ENCODE measurements around the gene FIP1L1. TPM values are rescaled to one million over a fixed set of nuclear protein-coding genes. Genes with fewer than 3 reads are reported as not detected.
A peak's percentile ranks its signal among the peaks of the same experiment; 100 is the strongest.

FIP1L1 gene
- total and polyA plus RNA-seq, 9 of the 15 experiments (the other 6 are each of a cell fraction or from before 2014, with no cell fraction given), result 34.6 to 137 (median 72.0) TPM

DNA sequence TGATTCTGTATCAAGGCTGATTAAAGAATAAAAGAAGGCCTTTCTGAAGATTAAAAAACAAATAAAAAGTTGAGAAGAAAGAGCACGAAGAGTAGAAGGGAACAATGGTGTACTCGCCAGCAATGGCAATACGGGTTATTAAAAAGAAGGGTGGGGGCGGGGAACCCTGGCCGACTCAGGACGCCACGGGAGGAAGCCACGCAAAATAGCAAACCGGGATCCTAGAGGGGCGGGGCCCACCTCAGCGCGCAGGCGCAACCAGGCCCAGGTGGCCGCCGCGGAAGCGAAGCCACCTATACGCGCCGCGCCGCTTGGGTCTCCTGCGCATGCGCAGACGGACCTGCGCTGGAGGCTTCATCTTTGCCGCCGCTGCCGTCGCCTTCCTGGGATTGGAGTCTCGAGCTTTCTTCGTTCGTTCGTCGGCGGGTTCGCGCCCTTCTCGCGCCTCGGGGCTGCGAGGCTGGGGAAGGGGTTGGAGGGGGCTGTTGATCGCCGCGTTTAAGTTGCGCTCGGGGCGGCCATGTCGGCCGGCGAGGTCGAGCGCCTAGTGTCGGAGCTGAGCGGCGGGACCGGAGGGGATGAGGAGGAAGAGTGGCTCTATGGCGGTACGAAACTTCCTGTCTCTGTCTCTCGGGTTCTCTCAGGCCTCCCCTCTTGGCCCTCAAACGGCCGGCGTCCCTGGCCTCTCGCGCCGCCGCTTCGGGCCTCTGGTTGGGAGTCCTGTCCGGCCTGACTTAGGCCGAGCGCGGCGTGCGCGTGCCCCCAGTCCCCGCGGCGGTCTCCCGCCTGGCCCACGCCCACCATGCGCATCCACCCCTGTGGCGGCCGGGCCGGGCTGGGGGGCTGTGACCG, at the start of gene FIP1L1 (continued):
- TF ChIP-seq NCOR1 (IDR thresholded peaks at IDR 0.05) (no peak), CBFB (CRISPR knock-in tag; IDR thresholded peaks at IDR 0.05) (peak; percentile 52; the same call in 1 of the 2 replicates), FOXP1 (CRISPR knock-in tag; IDR thresholded peaks at IDR 0.05) (peak; percentile 91), NRF1 (conservative IDR thresholded peaks at IDR 0.05 in 1 of 2, IDR thresholded peaks at IDR 0.05 in 1 of 2) (peak; percentile 100), CHCHD3 (CRISPR knock-in tag; IDR thresholded peaks at IDR 0.05) (no peak), BRCA1 (IDR thresholded peaks at IDR 0.05) (no peak), BRCA1 (CRISPR knock-in tag; IDR thresholded peaks at IDR 0.05) (no peak), PHF21A (IDR thresholded peaks at IDR 0.05; ENCODE audit: borderline replicate concordance, low read depth) (no peak), CBX3 (IDR thresholded peaks at IDR 0.05; ENCODE audit: borderline replicate concordance in 1 of 2, low read length in 2 of 2) (0 out of 3 replicates have a peak, but pooled peaks of 1 of the 2 experiments have one; percentile 18), HSF4 (CRISPR knock-in tag; IDR thresholded peaks at IDR 0.05; ENCODE audit: borderline replicate concordance) (no peak), ZNF316 (IDR thresholded peaks at IDR 0.05) (no peak), FOS (IDR thresholded peaks at IDR 0.05; ENCODE audit: extremely low read depth, insufficient read length) (no peak), MYC (IDR thresholded peaks at IDR 0.05; ENCODE audit: low read depth, low read length) (no peak), MYC (CRISPR knock-in tag; IDR thresholded peaks at IDR 0.05; ENCODE audit: borderline replicate concordance, low read depth) (peak; percentile 82; the same call in 1 of the 2 replicates), TBP (optimal IDR thresholded peaks at IDR 0.05; ENCODE audit: low read depth, low read length) (peak; percentile 70), ERF (CRISPR knock-in tag; IDR thresholded peaks at IDR 0.05) (no peak), FUS (optimal IDR thresholded peaks at IDR 0.05; ENCODE audit: low read depth, low read length) (peak; percentile 16), SMARCB1 (IDR thresholded peaks at IDR 0.05; ENCODE audit: insufficient read length, low read depth) (no peak), NR2C1 (IDR thresholded peaks at IDR 0.05) (no peak), NR2C1 (tag; IDR thresholded peaks at IDR 0.05) (no peak), SRF (CRISPR knock-in tag; IDR thresholded peaks at IDR 0.05) (peak in 1 of 2 experiments; percentile 31; a peak in 1 of 4 replicates), HNRNPK (IDR thresholded peaks at IDR 0.05; ENCODE audit: low read depth, low read length, poor library complexity, severe bottlenecking) (no peak), CBFA2T2 (conservative IDR thresholded peaks at IDR 0.05) (no peak), ETS2 (tag; IDR thresholded peaks at IDR 0.05; ENCODE audit: borderline replicate concordance, poor library complexity, severe bottlenecking) (no peak), MYBL2 (IDR thresholded peaks at IDR 0.05; ENCODE audit: low read depth) (no peak), MYBL2 (CRISPR knock-in tag; IDR thresholded peaks at IDR 0.05; ENCODE audit: borderline replicate concordance) (no peak), RBFOX2 (IDR thresholded peaks at IDR 0.05; ENCODE audit: low read depth, low read length) (peak; percentile 93), MAZ (CRISPR knock-in tag; conservative IDR thresholded peaks at IDR 0.05 in 1 of 2, IDR thresholded peaks at IDR 0.05 in 1 of 2) (peak; percentile 32 to 57; a peak in 2 of 4 replicates), ZNF436 (CRISPR knock-in tag; IDR thresholded peaks at IDR 0.05) (no peak)
- TF ChIP-seq, protein P1, sequence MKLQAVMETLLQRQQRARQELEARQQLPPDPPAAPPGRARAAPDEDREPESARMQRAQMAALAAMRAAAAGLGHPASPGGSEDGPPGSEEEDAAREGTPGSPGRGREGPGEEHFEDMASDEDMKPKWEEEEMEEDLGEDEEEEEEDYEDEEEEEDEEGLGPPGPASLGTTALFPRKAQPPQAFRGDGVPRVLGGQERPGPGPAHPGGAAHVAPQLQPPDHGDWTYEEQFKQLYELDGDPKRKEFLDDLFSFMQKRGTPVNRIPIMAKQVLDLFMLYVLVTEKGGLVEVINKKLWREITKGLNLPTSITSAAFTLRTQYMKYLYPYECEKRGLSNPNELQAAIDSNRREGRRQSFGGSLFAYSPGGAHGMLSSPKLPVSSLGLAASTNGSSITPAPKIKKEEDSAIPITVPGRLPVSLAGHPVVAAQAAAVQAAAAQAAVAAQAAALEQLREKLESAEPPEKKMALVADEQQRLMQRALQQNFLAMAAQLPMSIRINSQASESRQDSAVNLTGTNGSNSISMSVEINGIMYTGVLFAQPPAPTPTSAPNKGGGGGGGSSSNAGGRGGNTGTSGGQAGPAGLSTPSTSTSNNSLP (IDR thresholded peaks at IDR 0.05; ENCODE audit: borderline replicate concordance, low read depth, low read length), result 0 out of 2 replicates have a peak, but pooled peaks have one; percentile 45

Data from K562 (cell line).